Breast epithelium (tissue), 4 donors: ENCODE results near the gene NPR2. TPM values are rescaled to one million over a fixed set of nuclear protein-coding genes. Genes with fewer than 3 reads are reported as not detected.

Experiments used
- DNase-seq, 2 donors: peaks; one replicate each; pipeline ENCODE4 v3.0.0-alpha.2; 2019; ENCODE audit warnings: low spot score in 2 of 2
- H3K27ac ChIP-seq, 2 donors: fragments of 200-600 bp; sonication (generic) in 1 of 2; one replicate each; pipeline ENCODE4 v1.5.1; 2016 to 2019; ENCODE audit warnings: mild to moderate bottlenecking in 1 of 2
- H3K27me3 ChIP-seq, 2 donors: fragments of 200-600 bp; sonication (generic) in 1 of 2; one replicate each; pipeline versions ENCODE4 v1.5.1 to v1.6.0; 2017 to 2019; ENCODE audit warnings: control low read depth in 1 of 2, mild to moderate bottlenecking in 1 of 2
- H3K36me3 ChIP-seq: fragments of 200-600 bp; one replicate; pipeline ENCODE4 v1.5.1; 2019
- H3K4me1 ChIP-seq, 2 donors: fragments of 200-600 bp; sonication (generic); one replicate each; pipeline ENCODE4 v1.5.1; 2016 to 2019; ENCODE audit warnings: control low read depth in 1 of 2
- H3K4me3 ChIP-seq, 3 donors: fragments of 200-600 bp; sonication (generic); 1 replicate in 2 of 3; 2 replicates in 1 of 3; pipeline ENCODE4 v1.5.1; 2016 to 2019; ENCODE audit warnings: mild to moderate bottlenecking in 3 of 3, moderate library complexity in 2 of 3
- H3K9me3 ChIP-seq, 2 donors: fragments of 200-600 bp; sonication (generic) in 1 of 2; one replicate each; pipeline ENCODE4 v1.5.1; 2016 to 2019; ENCODE audit warnings: control low read depth in 1 of 2
- POLR2A ChIP-seq: fragments of 450-650 bp; IDR thresholded peaks from one replicate; pipeline ENCODE4 v1.6.1; 2016; ENCODE audit warnings: antibody characterized with exemption, mild to moderate bottlenecking, moderate library complexity
- POLR2AphosphoS5 ChIP-seq, 3 donors: sonication (generic); formaldehyde crosslinking; IDR thresholded peaks; one replicate each; pipeline ENCODE4 v1.6.1; 2017; ENCODE audit warnings: antibody characterized with exemption in 3 of 3
- intact Hi-C: fragments of 100-400 bp; cut with DNase I; formaldehyde crosslinking; loops from one replicate; pipeline ENCODE4 v1.15.1; 2023; ENCODE audit warnings: low total_unique reads
- total RNA-seq, 3 donors: library from RNA; depleted of rRNA; stranded (reverse); fragments of >200 nt; gene quantifications; one replicate each; pipeline ENCODE4 v1.1.0, GENCODE V29; 2016
- TF ChIP-seq, protein P1 (sequence below), 3 donors: fragments of 450-650 bp; IDR thresholded peaks; one replicate each; pipeline ENCODE4 v1.5.1; 2016 to 2017; ENCODE audit warnings: antibody characterized with exemption in 3 of 3, mild to moderate bottlenecking in 3 of 3, moderate library complexity in 3 of 3

Gene NPR2
- total RNA-seq, 3 donors from 2014 or later, result 10.2 to 34.2 (median 14.7) TPM

DNA sequence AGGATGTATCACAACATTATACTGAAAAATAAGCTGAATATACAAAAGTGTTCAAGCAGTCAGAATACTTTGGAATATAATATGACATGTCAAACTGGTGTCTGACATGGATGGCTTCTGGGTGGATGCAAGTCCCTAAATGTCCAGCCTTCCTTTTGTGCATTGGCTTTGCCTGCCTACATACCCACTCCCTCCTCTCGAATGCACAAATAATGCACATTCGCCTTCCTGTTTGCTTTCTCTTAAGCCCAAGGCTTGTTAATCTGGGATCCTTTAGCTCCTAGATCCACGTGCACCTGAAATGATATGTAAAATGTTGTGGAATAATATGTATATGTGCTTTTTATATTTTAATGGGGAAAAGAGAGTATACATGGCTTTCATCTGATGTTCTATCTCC is 12.9 kb upstream of the NPR2 start:
- Histone ChIP-seq H3K4me3 (no peak overlapping the region), H3K4me1 (no peaks in the 10 kb centered on the region), H3K36me3 (no peaks in the 10 kb centered on the region), H3K9me3 (no peaks in the 10 kb centered on the region), H3K27me3 (no peaks in the 10 kb centered on the region), H3K27ac (no peak overlapping the region)
- DNase-seq, result no peak
- TF ChIP-seq POLR2A, result no peak
- TF ChIP-seq, protein P1, sequence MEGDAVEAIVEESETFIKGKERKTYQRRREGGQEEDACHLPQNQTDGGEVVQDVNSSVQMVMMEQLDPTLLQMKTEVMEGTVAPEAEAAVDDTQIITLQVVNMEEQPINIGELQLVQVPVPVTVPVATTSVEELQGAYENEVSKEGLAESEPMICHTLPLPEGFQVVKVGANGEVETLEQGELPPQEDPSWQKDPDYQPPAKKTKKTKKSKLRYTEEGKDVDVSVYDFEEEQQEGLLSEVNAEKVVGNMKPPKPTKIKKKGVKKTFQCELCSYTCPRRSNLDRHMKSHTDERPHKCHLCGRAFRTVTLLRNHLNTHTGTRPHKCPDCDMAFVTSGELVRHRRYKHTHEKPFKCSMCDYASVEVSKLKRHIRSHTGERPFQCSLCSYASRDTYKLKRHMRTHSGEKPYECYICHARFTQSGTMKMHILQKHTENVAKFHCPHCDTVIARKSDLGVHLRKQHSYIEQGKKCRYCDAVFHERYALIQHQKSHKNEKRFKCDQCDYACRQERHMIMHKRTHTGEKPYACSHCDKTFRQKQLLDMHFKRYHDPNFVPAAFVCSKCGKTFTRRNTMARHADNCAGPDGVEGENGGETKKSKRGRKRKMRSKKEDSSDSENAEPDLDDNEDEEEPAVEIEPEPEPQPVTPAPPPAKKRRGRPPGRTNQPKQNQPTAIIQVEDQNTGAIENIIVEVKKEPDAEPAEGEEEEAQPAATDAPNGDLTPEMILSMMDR (IDR thresholded peaks at IDR 0.05), result no peak
- TF ChIP-seq POLR2AphosphoS5 (IDR thresholded peaks at IDR 0.05), result no peak
- intact Hi-C loops, result no loop called here

DNA sequence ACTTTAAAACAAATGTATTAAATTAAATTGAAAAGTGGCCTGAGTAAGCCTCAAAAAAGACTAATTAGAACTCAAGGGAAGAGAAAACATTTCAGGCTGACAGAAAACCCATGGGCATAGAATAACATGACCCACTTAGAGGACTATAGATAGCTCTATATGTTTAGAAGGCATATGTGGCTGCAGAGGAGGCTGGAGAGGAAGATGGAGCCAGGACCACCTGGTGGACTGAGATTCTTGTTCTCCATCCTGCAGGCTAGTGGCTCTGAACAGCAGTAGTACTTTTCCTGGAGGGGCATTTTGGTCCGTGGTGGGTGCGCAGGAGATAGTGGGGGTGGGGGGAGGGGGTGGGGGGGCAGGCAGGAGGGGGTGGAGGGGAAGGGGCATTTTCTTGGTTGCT is 10.3 kb upstream of the NPR2 start:
- TF ChIP-seq POLR2A, result no peak
- TF ChIP-seq, protein P1 (IDR thresholded peaks at IDR 0.05), result no peak
- no peak for TF ChIP-seq POLR2AphosphoS5 (IDR thresholded peaks at IDR 0.05)

DNA sequence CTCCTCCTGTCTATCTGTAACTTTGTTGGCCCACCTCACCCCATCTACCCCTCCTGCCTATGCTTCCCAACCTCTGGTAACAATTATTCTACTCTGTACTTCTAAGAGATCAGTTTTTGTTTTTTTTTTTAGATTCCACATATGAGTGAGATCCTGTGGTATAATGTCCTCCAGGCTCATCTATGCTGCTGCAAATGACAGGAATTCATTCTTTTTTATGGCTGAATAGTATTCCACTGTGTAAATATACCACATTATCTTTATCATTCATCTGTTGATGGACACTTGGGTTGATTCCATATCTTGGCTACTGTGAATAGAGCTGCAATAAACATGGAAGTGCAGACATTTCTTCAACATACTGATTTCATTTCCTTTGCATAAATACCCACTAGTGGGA is 8.0 kb upstream of the NPR2 start:
- no peak for DNase-seq
- intact Hi-C loops, result loop anchor here (5.0 kb wide), 1 partner anchor 601 kb away; no protein-coding TSS in a partner anchor
- Histone ChIP-seq H3K36me3 (no peaks in the 10 kb centered on the region), H3K27me3 (no peaks in the 10 kb centered on the region), H3K27ac (no peak overlapping the region), H3K9me3 (no peaks in the 10 kb centered on the region), H3K4me1 (no peaks in the 10 kb centered on the region), H3K4me3 (no peak overlapping the region)
- TF ChIP-seq POLR2AphosphoS5 (IDR thresholded peaks at IDR 0.05) (no peak), POLR2A (no peak)
- TF ChIP-seq, protein P1 (IDR thresholded peaks at IDR 0.05), result no peak

More for the DNA sequence above, 10.3 kb upstream of the NPR2 start:
- Histone ChIP-seq H3K4me1 (no peaks in the 10 kb centered on the region), H3K27me3 (no peaks in the 10 kb centered on the region), H3K9me3 (no peaks in the 10 kb centered on the region), H3K27ac (no peak overlapping the region), H3K4me3 (no peak overlapping the region), H3K36me3 (no peaks in the 10 kb centered on the region)
- intact Hi-C loops, result loop anchor here (5.0 kb wide), 1 partner anchor 599 kb away; no protein-coding TSS in a partner anchor
- no peak for DNase-seq

DNA sequence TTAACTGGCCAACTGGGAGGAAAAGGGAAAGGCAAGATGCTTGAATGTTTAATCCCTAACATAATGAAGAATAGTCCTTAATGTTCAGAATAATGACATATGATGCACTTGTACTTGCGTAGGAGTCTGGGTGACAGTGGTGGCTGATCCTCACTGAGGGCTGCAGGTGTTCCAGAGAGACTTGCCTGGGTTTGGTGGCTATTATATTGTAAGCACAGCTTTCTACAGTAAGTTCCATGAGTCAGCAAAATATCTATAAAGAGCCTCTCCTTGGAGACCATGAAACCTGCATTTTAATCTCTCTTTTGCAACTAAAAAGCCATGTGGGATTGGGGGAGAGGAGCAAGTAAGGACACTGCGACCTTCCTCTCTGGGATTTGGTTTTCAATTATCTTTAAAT is 1.9 kb upstream of the NPR2 start:
- intact Hi-C loops, result no loop called here
- no peaks in the 10 kb centered on the region for H3K27me3 ChIP-seq
- TF ChIP-seq, protein P1 (IDR thresholded peaks at IDR 0.05), result no peak
- TF ChIP-seq POLR2A (no peak), POLR2AphosphoS5 (IDR thresholded peaks at IDR 0.05) (no peak)
- no peak overlapping the region for H3K27ac ChIP-seq
- no peaks in the 10 kb centered on the region for H3K36me3 ChIP-seq
- DNase-seq, result no peak
- no peaks in the 10 kb centered on the region for H3K9me3 ChIP-seq
- no peak overlapping the region for H3K4me3 ChIP-seq
- peaks cover 0 to 4% of the 10 kb centered on the region in 2 donors for H3K4me1 ChIP-seq

DNA sequence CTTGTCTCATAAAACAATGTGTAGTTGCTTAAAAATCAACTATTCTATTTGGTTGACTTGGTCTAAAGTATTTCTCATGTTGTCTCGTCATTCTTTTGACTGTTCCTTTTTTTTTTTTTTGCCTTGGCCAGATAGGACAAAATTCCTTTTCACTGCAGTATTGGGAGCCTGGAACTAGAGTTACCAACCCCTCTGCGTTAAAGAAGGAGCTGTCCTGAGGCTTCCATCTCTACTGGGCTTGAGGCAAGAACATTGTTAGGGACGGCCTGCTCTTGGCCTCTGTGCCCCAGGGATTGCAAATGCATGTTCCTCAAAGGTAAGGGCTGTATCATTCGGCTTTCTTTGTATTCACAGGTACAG is 1.4 kb upstream of the NPR2 start:
- no peaks in the 10 kb centered on the region for H3K9me3 ChIP-seq
- H3K4me3 ChIP-seq, result no peak overlapping the region
- TF ChIP-seq, protein P1 (IDR thresholded peaks at IDR 0.05), result no peak
- no peak for TF ChIP-seq POLR2AphosphoS5 (IDR thresholded peaks at IDR 0.05)
- TF ChIP-seq POLR2A, result no peak
- no peak for DNase-seq
- H3K27me3 ChIP-seq, result no peaks in the 10 kb centered on the region
- H3K4me1 ChIP-seq, result peaks cover 0 to 4% of the 10 kb centered on the region in 2 donors
- no peaks in the 10 kb centered on the region for H3K36me3 ChIP-seq
- intact Hi-C loops, result loop anchor here (5.0 kb wide), 1 partner anchor 97 kb away; no protein-coding TSS in a partner anchor
- H3K27ac ChIP-seq, result peak overlapping the region in 1 of 2 donors; percentile 91
